HG03095 (cell line): ENCODE measurements around the gene ZBTB7B.

Experiments used
- ATAC-seq: cut with Tn5 transposase; IDR thresholded peaks from one replicate; pipeline ENCODE4 v1.9.1; 2021; ENCODE audit warnings: moderate library complexity; ENCODE audit not compliant: unreplicated experiment

The ZBTB7B gene

DNA sequence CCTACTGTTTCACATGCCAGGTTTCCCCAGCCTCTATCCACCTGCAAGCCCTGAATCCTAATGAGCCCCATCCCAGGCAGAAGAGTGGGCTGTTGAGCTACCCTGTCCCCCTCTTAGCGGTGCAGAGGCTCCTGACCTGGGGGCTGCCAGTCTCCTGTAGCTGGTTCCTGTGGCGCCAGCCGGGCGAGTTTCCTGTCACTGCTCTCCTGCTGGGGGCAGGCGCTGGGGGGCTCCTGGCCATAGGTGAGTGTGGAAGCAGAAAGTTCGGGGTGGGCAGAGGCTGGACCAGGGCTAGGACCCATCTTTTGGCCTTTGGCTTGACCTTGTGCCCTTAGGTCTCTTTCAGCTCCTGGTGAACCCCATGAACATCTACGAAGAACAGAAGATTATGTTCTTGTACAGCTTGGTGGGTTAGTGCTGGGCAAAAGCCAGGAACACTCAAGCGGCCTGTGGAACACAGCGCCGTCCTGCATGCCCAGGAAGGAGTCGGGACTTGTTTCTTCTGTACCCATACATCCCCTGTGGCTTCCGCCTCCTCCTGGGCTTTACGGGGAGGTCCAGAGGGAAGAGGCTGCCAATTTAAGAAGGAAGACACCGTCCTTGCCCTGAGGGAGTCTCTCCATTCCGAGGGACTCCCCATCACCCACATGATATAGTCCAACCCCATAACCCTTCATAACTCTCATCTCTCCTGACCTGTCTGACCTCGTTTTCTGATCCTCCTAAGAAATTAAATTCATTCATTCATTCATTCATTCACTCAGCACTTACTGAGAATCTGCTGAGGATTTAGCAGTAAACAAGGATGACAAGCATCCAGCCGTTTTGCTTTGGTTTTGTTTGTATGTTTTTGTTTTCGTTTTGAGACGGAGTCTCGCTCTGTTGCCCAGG is 32.0 kb downstream of the ZBTB7B start:
- no peak for ATAC-seq

DNA sequence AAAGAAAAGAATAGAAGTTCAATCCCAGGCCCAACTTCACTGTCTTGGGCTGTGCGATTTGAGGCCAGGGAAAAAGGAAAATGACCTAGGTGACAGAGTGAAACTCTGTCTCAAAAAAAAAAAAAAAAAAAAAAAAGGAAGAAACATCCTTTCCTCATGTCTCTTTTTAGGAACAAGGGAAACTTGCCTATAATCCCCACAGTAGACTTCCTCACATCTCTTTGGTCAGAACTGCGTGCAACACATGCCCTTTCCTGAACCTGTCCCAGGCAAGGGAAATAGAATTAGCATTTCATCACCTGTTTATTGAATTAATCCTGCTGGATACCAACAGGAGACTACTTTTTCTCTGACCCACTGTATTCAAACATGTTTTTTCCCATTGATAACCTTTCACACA is 33.3 kb downstream of the ZBTB7B start:
- ATAC-seq, result no peak

DNA sequence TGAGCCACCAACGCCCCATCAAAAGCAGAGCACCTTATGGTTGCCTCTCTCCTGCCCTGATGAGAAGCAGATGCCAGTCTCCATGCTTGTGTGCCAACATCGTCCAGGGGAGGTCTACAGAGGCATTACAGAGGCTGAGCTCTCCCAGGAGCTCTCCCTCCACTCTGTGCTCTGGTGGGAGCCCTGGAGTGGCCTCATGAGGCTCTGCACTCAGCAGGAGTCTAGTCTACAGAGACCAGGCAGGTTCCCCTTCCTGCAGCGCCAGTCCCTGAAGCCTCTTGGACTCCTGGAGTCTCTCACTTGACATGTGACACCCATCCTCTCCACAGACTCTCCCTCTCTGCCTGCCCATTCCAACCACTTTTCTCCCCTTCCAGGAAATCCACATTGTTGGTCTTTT is 34.4 kb downstream of the ZBTB7B start:
- no peak for ATAC-seq

DNA sequence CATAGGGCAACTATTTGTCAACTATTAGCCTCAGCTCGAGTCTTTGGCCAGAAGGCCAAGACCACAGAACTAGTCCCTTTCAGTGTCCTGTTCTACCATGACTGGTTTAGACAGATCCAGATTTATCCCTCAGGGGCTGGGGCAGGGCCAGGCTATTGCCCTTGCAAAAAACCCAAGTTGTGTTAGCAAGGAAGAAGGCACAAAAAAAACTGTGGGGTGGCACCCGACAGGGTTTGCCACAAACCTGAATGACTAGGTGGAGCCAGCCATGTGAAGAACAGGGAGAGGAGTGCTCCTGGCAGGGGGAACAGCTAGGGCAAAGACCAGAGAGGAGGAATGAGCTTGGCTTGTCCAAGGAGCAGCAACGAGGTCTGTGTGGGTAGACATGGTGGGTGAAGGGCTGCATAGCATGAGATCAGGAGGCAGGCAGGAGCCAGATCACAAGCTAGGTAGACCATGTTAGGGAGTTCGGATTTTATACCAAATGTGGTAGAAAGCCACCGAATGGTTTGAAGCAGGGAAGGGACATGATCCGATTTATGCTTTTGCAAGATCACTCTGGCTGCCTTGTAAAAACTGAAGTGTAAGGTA is 35.3 kb downstream of the ZBTB7B start:
- no peak for ATAC-seq

- no peak for ATAC-seq
Measured at GRCh38 chr1:155038602-155039307, 36.2 kb downstream of the ZBTB7B start.

- ATAC-seq, result no peak
Measured at GRCh38 chr1:155039308-155039669, 36.7 kb downstream of the ZBTB7B start.

- ATAC-seq, result no peak
Measured at GRCh38 chr1:155040358-155041093, 37.9 kb downstream of the ZBTB7B start.

GRCh38 chr1:155042789-155043188 is 40.2 kb downstream of the ZBTB7B start:
- ATAC-seq, result no peak

DNA sequence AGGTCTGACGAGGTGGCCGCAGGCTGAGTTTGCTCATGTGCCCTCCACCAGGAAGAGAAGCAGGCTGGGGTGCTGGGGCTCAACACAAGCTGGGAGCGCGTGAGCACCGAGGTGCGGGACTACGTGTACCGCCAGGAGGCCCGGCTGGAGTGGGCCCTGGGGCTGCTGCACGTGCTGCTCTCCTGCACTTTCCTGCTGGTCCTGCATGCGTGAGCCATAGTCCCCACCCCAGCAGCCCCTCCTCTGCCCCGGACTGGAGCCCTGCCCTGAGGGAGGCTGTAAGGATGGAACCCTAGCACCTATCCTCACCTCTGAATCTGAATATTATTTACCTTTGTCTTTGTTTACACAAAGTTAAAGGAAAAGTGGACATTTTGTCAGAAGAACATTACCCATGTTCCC is 40.7 kb downstream of the ZBTB7B start:
- ATAC-seq, result no peak

GRCh38 chr1:155043793-155044192 is 41.2 kb downstream of the ZBTB7B start:
- no peak for ATAC-seq

DNA sequence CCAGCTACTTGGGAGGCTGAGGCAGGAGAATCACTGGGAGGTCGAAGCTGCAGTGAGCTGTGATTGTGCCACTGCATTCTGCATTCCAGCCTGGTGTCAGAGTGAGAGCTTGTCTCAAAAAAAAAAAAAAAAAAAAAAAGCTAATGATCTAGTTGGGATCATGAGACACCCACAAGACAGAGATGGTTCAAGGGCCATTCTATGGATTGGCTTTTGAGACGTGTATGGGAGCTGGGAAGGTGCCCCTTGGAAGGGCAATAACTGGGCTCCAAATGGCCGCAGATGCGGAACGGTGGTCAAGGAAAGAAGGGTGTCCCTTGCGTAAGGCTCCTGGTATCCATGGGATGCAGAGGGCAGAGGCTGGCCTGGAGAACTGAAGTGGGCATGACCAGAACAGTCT is 41.8 kb downstream of the ZBTB7B start:
- no peak for ATAC-seq

DNA sequence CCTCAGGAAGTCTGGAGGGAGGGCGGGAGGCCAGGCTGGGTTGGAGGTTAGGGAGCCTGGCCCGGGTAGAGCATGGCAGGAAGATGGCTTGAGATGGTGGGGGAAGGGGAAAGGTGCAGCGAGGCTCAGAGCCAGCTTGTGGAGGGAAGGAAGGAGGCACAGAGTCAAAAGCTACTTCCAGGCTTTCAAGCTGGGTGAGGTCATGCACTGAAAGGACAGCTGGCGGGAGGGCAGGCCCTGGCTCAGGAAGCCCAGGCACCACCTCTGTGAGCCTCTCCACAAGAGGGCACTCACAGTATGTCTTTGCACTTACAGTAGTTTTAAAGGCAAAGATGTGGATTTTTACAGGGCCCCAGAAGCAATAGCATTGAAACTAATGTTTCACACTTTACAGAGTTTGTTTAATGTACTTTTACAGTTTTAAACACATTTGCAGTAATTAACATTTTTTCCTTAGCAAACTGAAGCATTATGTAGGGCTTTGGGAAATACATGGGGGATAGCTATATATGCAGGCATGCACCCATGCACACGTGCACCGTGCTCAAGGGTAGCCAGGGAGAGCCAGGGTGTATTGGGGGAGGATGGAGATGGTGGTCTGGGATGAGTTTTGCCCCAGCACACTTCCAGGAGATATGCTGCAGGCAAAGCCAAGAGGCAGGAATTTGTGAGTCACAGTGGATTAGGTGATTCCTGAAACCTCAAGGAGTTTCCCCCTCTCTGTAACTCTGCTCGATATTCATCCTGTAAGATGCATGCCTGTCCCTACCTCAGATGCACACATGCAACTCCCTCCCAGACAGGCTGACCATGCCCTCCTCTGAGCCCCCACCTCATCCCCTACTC is 42.4 kb downstream of the ZBTB7B start:
- no peak for ATAC-seq

DNA sequence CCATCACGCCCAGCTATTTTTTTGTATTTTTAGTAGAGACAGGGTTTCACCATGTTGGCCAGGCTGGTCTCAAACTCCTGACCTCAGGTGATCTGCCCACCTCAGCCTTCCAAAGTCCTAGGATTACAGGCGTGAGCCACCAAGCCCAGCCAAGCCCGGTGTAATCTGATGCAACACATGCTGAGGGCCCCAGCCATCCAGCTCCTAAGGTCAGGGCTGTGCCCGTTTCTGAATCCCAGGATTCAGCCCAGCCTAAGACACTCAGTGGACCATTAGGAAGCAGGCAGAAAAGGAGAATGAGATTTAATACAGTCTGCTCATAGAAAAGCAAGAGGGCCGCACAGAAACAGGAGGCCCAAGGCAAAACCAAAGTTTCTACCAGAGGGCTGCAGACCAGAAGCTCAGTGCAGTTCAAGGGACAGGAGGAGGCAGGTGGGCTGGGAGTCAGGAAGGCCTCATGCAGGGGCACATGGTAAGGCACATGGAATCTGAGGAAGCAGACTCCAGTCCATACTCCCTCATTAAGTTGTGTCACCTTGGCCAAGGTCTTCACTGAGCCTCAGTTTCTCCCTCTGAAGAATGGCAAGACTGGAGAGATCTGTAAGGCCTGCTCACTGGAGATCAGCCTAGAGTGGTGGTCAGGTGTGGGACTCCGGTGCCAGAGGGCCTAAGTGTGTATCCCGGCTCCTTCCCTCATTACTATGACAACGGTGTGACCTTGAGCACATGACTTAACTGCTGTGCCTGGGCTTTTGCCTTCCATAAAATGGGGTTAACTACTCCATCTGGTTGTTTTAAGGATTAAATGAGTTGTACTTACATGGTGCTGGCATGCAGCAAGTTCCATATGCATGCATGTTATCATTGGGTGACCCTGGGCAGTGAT is 46.1 kb downstream of the ZBTB7B start:
- ATAC-seq, result no peak

GRCh38 chr1:155049651-155050559 is 47.3 kb downstream of the ZBTB7B start:
- no peak for ATAC-seq

- peak; percentile 50 for ATAC-seq
Measured at GRCh38 chr1:155050560-155051341, 48.1 kb downstream of the ZBTB7B start, which contains the start of gene ADAM15. Gene ADAM15 (plus strand): TSS chr1:155051316. CDS start chr1:155051387, 71 bp downstream.

- no peak for ATAC-seq
Measured at GRCh38 chr1:155051342-155051776, 48.8 kb downstream of the ZBTB7B start.

GRCh38 chr1:155051777-155052398 is 49.3 kb downstream of the ZBTB7B start:
- no peak for ATAC-seq
